GM11168 (cell line): ENCODE data around the gene GOSR2.

Source experiments
- in situ Hi-C: fragments of 300-500 bp; cut with MboI; formaldehyde crosslinking; loops from one replicate; pipeline ENCODE4 v1.12.0; 2022; ENCODE audit warnings: low sequenced_read_pairs; ENCODE audit not compliant: unreplicated experiment

The GOSR2 gene

DNA sequence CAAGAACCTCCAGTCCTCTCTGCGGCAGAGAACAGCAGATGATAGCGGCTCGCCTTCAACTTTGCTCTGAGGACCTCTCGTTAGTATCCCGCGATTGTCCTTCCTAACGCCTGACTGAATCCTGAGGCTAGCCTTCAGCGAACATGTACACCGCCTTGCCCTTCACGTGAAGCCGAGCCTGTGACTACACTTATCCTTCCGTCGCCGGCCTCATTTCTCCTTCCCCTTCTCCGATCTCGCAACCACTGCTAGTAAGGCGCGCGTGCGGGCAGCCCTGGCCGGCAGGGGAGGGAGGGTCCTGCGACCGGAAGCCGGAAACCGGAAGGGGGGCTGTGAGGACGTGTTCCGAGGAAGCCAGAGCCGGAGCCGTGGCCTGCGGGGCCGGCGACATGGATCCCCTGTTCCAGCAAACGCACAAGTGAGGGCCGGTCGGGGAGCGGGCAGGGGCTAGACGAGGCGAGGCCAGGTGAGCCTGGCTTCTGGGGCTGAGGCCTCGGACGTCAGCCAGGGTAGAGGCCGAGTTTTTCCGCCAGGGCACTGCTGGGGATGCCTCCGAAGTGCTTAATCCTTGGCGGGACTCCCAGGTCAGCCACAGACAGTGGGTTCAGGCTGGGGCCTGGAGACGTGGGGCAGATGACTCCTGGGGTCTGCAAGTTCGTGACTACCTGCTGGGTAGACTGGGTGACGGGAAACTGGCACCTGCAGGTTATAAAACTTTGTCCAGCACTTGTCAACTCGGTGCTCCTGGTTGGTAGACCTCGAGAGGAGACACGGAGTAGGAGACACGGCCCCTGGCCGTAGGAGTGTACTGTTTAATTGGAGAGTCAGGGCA, at the start of gene GOSR2:
TSS of gene GOSR2 (plus strand) at position 357 of the 832 bp plus-strand sequence. CDS start at position 390, 33 bp downstream.
- in situ Hi-C loops: no loop called here

DNA sequence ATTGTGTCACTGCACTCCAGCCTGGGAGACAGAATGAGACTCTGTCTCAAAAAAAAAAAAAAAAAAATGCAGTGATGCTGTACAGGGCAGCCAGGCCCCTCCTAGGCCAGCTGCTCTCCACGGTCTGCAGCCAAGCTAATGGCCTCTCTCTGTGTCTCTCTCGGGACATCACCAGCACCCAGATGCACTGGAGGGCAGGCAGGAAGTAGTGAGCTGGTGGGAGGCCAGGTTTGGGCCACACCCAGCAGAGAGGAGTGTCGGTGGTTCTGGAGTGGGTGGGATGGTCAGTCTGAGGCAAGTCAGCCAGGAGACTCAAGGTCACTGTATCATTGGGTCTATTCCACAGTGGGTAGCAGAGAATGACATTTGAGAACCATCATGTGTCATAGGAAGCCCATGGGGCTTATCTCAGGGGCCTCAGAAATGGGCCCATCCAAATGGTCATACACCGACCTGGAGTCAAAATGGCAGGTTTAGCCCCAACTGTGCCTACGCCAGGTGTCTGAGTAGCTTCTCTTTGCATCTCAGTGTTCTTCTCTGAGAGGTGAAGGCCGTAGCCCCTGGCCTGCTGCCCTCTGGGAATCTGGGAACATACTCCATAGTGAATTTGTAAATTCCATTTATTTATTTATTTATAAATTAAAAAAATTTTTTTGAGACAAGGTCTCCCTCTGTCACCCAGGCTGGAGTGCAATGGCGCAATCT, 48.9 kb upstream of the GOSR2 start:
- in situ Hi-C loops: no loop called here

DNA sequence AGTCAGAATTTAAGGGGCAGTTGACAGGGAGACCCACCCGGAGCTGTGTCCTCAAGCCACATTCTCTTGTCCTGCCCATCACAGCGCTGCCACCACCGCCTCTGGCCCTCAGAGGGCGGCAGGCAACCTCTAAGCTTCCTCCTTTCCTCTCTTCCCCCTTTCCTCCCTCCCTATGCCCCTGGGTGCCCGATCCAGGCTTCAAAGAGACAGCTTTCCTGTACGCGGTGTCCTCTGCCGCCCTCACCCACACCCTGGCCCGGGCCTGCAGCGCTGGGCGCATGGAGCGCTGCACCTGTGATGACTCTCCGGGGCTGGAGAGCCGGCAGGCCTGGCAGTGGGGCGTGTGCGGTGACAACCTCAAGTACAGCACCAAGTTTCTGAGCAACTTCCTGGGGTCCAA, 48.1 kb upstream of the GOSR2 start:
- in situ Hi-C loops: no loop called here

DNA sequence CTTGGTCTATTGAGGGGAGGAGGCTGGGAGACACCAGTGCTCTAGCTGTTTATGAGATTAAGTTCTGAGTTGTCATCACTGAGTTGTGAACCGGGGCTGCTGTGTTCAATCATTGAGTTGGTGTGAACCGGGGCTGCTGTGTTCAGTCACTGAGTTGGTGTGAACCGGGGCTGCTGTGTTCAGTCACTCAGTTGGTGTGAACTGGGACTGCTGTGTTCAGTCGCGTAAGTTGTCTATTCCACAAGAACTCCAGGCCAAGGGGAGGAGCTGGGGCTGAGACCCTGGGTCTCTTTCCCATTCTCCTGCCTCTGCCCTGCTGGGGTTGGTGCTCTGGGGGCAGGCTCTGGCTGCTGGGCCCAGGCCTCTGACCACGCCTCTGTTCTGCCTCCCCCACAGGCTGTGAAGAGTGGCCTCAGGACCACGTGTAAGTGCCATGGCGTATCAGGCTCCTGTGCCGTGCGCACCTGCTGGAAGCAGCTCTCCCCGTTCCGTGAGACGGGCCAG, 47.1 kb upstream of the GOSR2 start:
- in situ Hi-C loops: no loop called here

DNA sequence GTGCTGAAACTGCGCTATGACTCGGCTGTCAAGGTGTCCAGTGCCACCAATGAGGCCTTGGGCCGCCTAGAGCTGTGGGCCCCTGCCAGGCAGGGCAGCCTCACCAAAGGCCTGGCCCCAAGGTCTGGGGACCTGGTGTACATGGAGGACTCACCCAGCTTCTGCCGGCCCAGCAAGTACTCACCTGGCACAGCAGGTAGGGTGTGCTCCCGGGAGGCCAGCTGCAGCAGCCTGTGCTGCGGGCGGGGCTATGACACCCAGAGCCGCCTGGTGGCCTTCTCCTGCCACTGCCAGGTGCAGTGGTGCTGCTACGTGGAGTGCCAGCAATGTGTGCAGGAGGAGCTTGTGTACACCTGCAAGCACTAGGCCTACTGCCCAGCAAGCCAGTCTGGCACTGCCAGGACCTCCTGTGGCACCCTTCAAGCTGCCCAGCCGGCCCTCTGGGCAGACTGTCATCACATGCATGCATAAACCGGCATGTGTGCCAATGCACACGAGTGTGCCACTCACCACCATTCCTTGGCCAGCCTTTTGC, 46.5 kb upstream of the GOSR2 start:
- in situ Hi-C loops: no loop called here

DNA sequence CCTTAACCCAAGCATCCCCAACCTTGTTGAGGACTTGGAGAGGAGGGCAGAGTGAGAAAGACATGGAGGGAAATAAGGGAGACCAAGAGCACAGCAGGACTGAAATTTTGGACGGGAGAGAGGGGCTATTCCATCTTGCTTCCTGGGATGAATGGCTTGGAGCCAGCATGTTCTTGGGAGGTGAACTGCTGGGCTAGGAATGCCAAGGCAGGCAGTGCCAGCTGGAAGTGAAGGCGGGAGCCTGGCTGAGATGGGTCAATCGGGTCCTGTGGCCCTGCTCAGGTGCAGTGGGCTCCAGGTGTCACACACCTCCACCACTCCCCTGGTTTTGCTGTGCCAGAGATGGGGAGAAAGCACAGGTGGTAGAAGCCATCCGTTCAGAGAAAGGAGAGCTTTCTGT, 46.0 kb upstream of the GOSR2 start:
- in situ Hi-C loops: no loop called here

DNA sequence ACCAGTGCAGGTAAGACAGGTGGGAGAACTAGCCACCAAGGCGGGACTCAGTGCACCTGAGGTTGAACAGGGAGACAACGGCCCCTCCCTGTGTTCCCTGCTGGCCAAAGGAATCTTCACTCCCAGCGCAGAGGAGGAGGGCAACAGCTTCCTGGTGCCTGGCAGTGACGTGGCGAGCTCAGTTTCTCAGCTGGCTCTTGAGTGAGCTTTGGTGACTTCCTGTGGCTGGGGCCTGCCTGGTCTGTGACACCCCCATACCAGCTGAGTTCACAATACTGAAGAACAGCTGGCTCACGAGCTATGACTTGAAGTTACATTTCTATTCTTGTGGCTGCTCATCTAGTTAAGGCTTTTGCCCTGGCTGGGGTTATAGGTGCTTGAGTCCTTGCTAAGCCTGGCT, 45.5 kb upstream of the GOSR2 start:
- in situ Hi-C loops: no loop called here

DNA sequence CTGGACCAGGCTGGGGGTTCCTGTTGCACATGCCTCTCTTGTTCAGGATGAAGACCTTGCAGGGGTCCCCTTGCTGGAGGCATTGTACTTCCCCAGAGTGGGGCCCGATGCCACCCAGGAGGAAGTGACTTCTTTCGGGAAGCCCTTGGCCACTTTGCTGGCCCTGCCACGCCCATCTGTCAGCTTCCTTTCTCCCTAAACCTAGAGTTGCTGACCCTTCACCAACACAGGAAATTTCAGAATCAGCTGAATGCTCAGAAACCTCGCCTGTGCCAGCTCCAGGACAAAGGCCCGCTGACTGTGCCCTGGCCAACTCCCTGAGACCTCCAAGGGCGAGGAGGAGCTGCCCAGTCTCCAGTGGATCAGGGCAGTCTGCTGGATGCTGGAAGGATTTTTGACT, 44.9 kb upstream of the GOSR2 start:
- in situ Hi-C loops: no loop called here

DNA sequence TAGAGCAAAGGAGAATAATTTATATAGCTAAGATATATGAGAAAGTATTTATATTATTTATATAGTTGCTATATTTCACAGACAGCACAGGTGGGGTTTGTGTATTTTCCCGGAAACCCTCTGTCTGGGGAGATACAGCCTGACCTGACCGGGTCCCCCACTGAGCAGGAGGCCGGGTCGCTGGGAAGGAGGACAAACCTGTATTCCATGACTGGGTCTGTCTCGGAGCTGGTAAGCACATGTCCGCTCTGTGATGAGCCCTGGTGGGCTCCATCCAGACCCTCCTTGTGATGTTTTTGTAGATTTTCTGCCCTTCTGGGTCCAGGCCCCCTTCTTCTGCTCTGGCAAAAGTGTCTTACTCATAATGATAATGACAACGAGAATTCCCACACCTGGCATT, 43.9 kb upstream of the GOSR2 start:
- in situ Hi-C loops: no loop called here

DNA sequence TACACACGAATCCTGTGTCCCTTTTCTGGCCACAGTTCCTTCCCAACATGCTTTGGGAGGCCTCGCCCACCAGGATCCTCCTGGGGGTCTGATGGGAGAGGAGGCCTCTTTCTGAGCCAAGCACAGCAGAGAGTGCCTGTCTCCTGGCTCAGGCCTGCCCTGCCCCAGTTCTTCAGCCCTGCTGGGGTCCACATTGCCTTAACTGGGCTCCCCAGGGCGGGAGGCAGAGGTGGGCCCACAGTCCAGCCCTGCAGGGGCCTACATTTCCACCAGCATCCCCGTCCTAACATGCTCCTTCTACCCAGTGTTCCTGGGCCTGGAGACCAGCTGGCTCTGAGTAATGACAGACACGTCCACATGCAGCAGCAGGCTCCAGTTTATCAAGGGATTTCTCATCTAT, 41.9 kb upstream of the GOSR2 start:
- in situ Hi-C loops: no loop called here

DNA sequence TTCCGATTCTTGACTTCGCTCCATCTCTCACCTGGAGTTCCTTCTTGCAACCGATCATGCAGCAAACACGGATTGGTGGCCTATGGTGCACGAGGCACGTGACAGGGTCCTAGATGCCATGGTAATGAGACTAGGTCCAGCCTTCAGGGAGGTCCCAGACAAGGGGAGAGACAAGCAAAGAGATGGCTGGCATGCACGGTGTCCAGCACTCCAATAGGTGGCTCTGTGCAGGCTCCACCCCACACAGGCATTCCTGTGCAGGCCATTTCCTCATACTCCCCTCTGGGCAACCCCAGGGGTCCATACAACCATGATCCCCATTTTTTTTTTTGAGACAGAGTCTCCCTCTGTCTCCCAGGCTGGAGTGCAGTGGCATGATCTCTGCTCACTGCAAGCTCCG, 40.3 kb upstream of the GOSR2 start:
- in situ Hi-C loops: no loop called here

DNA sequence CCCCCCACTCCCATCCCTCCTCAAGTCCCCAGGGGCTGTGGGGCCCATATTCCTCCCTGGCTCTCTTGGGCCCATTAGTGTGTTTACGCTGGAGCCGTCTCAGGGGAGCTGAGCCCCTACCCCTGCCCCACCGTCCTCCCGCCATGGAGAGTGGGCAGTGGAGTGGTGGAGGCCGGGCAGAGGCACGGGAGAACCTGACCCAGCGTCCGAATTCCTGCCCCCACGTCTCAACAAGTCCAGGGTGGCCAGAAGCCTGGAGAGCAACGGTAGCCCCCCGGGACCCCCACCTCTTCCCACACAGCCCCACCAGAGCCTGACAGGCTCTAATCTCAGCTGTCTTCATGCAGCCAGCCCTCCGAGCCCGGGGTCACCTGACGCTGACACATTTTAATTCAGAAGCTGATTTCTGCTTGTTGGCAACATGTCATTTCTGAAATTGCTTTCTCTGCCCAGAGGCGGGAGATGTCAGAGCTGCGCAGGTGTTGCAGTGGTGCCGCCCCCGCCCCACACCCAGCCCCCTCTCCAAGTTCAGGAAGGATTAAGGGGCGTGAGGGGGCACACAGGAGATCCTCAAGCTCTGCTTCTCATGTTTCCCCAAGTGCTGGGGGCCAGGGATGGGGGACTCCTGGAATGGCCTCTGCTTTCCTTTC, 39.0 kb upstream of the GOSR2 start:
- in situ Hi-C loops: no loop called here

DNA sequence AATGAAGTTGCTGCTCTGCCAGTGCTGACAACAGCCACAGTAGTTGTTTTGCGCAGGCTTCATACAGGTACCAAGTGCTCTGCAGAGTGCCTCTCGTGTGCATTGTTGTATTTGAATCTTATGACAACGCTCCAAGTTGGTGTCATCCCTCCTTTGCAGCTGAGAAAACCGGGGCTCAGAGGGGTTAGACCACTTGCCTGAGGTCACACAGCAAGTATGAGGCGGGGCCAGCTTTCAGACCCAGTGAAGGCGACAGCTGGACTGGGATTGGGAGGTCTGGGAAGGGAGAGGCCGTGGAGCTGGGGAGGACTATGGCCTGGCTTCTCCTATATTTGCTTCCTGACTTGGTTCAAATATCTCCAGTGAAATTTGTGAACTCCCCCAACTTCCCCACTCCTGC, 38.4 kb upstream of the GOSR2 start:
- in situ Hi-C loops: no loop called here

DNA sequence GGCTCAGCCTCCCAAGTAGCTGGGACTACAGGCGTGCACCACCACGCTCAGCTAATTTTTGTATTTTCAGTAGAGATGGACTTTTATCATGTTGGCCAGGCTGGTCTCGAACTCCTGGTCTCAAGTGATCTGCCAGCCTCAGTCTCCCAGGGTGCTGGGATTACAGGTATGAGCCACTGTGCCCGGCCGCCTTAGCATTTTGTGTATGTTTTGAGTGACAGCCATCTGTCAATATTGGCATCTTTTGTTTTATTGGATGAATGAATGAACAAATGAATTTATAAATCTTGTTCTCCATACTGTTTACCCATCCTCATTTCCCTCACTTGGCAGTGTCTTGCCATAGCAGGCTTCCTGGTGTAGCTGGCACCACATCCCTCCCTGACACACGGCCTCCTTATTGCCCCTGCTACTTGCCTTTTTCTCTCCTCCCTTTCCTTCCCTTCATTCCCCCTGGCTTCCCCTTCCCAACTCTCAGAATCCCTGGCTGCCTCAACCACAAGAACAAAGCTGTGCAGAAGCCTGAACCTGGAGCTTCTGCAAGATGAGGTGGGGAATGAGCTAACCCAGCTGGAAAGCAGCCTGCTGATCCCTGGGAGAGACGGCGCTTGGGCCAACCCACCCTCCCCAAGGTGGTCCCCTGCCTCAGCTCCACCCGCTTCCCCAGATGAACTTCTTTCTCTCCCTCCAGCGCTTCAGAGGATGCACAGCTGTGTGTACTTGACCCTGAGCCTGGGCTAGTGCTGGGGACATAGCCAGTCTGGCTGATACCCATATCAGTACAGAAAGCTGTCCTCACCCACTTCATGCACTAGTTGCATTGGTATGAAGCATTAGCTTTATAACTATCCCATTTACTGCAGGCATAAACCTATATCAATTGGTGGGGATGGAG, 37.3 kb upstream of the GOSR2 start:
- in situ Hi-C loops: no loop called here

DNA sequence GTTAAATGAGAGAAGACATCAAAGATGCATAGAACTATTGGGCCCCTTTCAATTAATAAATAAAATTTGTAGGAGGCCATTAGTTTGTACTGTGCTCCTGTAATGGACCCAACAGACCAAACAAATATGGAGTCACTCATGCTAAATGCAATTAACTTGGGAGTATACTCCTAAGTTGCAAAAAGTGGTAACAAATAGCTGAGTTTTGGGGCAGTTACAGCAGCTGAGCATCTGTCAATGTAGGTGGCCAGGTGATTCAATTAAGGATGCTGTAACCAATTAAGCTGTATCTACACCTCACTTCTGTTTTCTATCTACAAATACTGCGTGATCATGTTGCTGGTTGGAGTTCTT, 36.7 kb upstream of the GOSR2 start:
- in situ Hi-C loops: no loop called here

DNA sequence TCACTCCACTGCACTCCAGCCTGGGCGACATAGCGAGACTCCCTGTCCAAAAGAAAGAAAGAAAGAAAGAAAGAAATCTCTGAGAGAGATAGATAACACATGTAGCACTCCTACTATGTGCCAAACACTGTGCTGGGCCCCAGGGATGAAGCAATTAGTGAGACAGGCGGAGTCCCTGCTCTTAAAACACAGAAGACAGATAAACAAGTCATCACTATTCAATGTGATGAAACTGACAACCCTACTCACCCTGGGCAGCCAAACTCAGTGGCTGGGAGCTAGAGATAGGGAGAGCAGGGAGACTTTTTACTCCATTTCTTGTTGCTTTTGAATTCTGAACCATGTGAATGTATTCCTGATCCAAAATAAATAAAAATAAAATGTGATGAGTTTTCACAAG, 35.2 kb upstream of the GOSR2 start:
- in situ Hi-C loops: no loop called here

DNA sequence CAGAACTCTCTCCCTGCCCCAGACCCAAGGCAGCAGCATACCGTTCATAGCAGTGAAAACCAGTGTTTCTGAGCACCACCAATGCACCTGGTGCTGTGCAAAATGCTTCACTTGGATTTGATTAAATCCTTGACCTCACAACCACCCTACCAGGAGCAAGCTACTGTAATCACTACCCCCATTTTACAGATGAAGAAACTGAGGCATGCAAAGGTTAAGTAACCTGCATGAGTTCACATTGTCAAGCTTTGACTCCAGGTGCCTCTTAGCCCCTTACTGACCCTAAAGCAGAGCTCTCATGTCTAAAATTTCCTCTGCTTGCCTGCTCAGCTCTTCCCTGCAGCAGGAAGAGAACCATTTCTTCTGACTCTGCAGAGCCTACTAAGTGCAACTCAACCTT, 34.2 kb upstream of the GOSR2 start:
- in situ Hi-C loops: no loop called here

DNA sequence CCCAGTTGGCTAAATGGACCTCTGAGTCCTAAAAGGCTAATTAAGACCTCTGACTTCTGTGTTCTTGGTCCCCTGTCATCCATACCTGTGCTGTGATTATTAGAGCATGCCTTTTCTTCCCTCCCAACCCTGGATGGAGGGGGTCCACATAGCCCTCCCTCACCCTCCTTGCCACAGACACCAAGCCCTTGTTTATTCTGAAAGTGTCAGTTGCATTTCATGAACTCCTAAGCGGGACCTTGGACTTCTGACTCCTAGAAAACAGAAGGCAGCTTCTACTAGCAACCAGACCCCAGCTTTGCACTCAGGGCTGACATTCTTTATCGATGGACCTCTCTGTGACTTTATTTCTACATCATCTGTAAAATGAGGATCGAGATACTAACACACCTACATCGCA, 33.4 kb upstream of the GOSR2 start:
- in situ Hi-C loops: no loop called here

DNA sequence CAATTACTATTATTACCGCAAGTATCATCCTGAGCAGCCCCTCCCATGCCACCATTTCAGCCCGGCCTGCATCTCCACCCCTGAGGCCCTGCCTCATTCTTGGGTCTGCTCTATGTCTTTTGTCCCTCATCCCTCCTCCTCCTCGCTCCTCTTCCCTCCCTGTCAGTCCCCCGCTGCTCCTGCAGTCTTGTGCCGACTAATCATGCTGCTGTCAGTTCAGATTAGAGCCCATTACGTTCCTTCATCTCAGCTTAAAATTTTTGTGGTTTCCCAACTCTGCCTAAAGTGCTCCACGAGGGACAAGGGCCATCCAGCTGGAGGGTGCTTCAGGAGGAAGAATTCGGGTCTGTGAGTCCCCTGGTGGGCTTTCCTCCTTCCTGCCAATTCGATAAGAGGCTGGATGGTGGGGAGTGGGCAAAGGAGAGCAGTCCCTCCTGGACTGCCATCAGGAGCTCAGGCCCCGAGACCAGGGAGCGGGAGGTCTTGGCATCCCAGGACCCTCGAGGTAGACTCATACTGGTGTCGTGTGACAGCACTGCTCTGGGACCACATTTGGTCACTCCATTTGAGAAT, 32.9 kb upstream of the GOSR2 start:
- in situ Hi-C loops: no loop called here

DNA sequence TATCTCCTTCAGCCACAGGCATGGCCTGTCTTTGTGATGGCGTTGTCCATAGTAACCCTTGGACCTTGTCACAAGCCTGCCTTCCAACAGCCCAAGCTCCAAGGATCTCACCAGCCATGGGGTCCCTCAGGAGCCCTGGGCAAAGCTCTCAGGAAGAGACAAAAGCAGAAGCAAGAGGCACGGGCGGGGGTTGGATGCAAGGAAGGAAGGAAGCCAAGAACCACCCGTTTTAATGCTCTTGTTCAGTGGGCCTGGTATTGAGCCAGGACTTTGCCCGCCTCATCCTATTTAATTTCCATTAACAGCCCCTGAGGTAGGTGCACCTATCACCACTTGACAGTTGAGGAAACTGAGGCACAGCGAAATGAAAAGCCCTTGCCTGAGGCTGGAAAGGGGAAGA, 32.3 kb upstream of the GOSR2 start:
- in situ Hi-C loops: no loop called here
